Liver (tissue), 3 donors: ENCODE measurements around the gene MANF.

ENCODE experiments used
- RAD21 ChIP-seq, 2 donors: IDR thresholded peaks; 2 replicates each; pipeline ENCODE4 v1.6.1; 2016; ENCODE audit warnings: antibody characterized with exemption in 2 of 2, mild to moderate bottlenecking in 2 of 2
- YY1 ChIP-seq: IDR thresholded peaks from 2 replicates; pipeline ENCODE4 v1.6.1; 2016; ENCODE audit warnings: antibody characterized with exemption, mild to moderate bottlenecking
- TF ChIP-seq, protein P1 (sequence below): fragments of 150-350 bp; IDR thresholded peaks from 2 replicates; pipeline ENCODE4 v1.5.1; 2017; ENCODE audit warnings: improper control_type of control experiment, low read depth, low read length; ENCODE audit not compliant: missing input control
- TF ChIP-seq, protein P2 (sequence below): IDR thresholded peaks from 2 replicates; pipeline ENCODE4 v1.6.1; 2016; ENCODE audit warnings: antibody characterized with exemption, mild to moderate bottlenecking
- donor health status: healthy.
- donor health status: healthy.

DNA sequence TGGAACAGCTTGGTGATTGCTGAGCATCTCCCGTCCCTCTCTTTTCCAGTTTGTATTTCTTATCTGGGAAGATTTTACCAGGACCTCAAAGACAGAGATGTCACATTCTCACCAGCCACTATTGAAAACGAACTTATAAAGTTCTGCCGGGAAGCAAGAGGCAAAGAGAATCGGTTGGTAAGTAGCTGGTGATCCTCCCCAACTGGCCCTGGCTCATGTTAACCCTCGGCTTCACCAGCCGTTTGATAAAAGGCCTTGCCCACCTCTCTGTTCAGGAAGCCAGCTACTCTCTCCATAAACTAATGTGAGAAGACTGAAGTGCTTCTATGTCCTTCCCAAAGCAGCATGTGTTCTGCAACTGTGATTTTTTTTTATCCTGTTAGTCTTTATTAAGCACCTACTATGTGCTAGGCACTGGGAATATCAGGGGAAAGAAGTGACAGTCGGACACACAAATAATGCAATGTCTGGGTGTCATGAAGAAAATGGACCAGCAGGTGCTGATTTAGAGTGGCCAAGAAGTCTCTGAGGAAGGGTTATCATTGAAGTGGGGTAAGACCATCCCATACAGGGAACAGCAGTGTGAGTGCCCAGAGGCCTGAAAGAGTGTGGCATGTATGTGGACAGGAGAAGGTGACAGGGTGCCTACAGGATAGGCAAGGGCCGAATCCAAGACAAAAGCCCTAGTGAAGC lies 1.2 kb downstream of the MANF start:
- TF ChIP-seq, protein P1, sequence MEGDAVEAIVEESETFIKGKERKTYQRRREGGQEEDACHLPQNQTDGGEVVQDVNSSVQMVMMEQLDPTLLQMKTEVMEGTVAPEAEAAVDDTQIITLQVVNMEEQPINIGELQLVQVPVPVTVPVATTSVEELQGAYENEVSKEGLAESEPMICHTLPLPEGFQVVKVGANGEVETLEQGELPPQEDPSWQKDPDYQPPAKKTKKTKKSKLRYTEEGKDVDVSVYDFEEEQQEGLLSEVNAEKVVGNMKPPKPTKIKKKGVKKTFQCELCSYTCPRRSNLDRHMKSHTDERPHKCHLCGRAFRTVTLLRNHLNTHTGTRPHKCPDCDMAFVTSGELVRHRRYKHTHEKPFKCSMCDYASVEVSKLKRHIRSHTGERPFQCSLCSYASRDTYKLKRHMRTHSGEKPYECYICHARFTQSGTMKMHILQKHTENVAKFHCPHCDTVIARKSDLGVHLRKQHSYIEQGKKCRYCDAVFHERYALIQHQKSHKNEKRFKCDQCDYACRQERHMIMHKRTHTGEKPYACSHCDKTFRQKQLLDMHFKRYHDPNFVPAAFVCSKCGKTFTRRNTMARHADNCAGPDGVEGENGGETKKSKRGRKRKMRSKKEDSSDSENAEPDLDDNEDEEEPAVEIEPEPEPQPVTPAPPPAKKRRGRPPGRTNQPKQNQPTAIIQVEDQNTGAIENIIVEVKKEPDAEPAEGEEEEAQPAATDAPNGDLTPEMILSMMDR, result no peak
- TF ChIP-seq RAD21 (IDR thresholded peaks at IDR 0.05) (no peak), YY1 (no peak)
- TF ChIP-seq, protein P2, sequence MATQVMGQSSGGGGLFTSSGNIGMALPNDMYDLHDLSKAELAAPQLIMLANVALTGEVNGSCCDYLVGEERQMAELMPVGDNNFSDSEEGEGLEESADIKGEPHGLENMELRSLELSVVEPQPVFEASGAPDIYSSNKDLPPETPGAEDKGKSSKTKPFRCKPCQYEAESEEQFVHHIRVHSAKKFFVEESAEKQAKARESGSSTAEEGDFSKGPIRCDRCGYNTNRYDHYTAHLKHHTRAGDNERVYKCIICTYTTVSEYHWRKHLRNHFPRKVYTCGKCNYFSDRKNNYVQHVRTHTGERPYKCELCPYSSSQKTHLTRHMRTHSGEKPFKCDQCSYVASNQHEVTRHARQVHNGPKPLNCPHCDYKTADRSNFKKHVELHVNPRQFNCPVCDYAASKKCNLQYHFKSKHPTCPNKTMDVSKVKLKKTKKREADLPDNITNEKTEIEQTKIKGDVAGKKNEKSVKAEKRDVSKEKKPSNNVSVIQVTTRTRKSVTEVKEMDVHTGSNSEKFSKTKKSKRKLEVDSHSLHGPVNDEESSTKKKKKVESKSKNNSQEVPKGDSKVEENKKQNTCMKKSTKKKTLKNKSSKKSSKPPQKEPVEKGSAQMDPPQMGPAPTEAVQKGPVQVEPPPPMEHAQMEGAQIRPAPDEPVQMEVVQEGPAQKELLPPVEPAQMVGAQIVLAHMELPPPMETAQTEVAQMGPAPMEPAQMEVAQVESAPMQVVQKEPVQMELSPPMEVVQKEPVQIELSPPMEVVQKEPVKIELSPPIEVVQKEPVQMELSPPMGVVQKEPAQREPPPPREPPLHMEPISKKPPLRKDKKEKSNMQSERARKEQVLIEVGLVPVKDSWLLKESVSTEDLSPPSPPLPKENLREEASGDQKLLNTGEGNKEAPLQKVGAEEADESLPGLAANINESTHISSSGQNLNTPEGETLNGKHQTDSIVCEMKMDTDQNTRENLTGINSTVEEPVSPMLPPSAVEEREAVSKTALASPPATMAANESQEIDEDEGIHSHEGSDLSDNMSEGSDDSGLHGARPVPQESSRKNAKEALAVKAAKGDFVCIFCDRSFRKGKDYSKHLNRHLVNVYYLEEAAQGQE, result no peak
